Measurements from ENCODE around the gene ULBP1. TPM values are rescaled to one million over a fixed set of nuclear protein-coding genes. Genes with fewer than 3 reads are reported as not detected.
"Not testable (repeated sequence)": the region's sequence is repeated elsewhere in the genome, so short reads cannot be mapped to it uniquely, and the experiment has no call there.

The ULBP1 gene
- total RNA-seq, 2 donors from 2014 or later = 0.09 TPM; not detected in 1

GRCh38 chr6:149990661-149991471 is 27.1 kb downstream of the ULBP1 start:
- ATAC-seq (peak; percentile 7), DNase-seq (peak in 1 of 2 donors; percentile 19)
- intact Hi-C loops (cut with DNase I, micrococcal nuclease) = no loop called here

DNA sequence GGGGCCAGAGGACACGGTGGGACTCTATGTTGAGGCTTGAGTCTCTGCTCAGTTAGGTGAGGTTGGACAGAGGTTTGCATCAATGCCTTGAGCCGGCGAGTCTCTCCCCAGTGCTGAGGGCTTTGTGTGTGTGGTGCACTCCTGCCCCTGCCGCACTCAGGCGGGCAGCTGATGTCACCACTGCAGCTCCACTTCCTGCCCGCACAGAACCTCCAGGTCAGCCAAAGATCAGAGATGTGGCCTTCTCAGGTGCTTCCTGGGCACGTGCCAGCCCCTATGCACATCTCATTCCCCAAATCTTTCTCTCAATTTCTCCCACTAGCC is 27.7 kb downstream of the ULBP1 start:
- intact Hi-C loops (cut with DNase I, micrococcal nuclease); DNase-seq: not testable (repeated sequence)
- ATAC-seq = peak; percentile 31

DNA sequence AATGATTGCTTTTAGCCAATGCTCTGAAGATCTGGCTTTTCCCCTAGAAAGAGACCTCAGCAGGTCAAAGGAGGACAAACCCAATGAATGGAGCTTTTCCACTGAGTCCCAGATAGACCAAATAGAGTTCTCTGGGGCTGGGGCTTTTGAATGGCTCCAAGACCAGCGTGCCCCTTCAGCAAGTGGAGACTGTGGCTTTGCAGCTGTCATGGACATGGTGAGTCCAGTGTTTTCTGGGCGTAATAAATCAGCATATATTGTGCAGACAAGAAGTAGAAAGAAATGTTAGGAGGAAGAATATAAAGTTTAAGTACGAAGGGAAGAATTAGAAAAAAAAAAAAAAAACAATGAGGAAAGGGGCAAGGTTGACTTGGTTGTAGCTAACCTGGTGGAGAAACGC is 28.1 kb downstream of the ULBP1 start:
- intact Hi-C loops (cut with DNase I, micrococcal nuclease) = no loop called here
- ATAC-seq (no peak), DNase-seq (no peak)

- intact Hi-C loops (cut with DNase I, micrococcal nuclease) = no loop called here
- DNase-seq = no peak
- ATAC-seq = no peak
Observed at GRCh38 chr6:149995235-149995750, 31.6 kb downstream of the ULBP1 start.

DNA sequence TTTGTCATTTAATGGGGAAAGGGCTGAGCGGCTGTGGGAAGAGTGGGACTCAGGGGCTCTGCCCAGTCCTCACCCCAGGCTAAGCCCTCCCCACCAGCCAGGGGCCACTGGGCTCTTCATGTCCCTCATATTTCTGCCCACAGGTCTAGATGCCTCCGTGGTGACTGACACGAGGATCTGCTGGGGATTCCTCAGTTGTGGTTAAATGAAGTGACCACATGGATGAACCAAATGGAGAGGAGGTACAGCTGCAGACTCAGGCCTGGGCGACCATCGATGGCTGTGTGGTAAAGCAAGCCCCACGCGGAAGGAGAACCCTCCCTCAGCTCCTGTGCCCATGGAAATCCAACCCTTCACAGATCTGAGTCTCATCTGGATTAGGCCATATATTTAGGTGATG is 32.2 kb downstream of the ULBP1 start:
- DNase-seq (no peak), ATAC-seq (no peak)
- intact Hi-C loops (cut with DNase I, micrococcal nuclease) = no loop called here

- ATAC-seq = no peak
- no peak for DNase-seq
- intact Hi-C loops (cut with DNase I, micrococcal nuclease) = loop anchor here in 1 of 2 donors (10.0 kb wide), 1 partner anchor 65 kb away; no protein-coding TSS in a partner anchor
Observed at GRCh38 chr6:149999636-150000035, 35.9 kb downstream of the ULBP1 start.

DNA sequence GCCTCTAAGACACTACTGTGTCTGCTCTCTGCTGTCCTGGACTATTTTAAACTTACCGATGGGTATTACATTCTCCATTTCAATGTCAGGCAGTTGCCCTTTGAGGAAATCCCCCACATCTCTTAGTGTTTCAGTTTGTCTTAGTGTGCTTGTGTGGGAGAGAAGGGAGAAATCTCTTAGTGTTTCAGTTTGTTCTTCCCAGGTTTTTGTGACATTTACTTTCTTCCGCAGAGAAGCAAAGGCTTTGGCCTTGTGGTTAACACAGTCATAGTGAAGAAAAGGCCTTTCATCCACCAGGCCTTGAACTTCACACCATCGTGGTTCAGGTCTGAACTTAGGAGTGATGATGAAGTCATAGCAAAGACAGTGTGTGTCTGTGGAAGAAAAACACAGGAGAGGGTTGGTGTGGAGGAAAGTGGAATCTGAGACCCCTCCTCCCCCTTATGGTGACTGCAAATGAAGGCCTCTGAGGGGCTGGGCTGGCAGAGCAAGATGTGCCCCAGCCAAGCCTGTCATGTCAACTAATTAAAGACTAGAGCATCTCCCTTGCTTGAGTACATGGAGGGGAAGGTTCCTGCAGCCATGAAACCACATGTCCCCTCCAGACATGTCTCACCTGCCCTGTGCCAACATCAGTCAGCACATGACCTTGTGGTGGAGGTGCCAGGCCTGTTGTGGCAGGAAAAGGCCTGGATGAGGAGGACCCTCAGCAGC is 37.7 kb downstream of the ULBP1 start:
- DNase-seq = no peak
- intact Hi-C loops (cut with DNase I, micrococcal nuclease) = loop anchor here in 1 of 2 donors (10.0 kb wide), 1 partner anchor 67 kb away; no protein-coding TSS in a partner anchor
- ATAC-seq = no peak

DNA sequence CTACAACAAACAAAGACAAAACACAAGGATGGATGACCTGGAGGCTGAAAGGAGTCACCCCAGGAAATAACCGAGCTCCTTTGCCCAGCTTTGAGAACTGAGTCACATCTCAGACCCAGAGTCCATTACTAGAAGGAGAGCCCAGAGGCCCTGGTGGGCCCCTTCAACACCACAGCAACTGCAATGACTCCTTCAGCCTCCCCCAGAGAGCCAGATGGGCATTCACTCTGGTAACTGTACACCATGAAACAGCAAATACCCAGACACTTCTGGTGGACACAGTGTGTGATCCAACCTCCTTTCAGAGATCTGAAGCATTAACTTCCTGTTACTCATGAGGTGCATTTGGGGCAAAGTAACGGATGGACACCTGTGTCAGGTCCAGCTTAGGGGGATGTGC is 39.0 kb downstream of the ULBP1 start:
- ATAC-seq = no peak
- no peak for DNase-seq
- intact Hi-C loops (cut with DNase I, micrococcal nuclease) = loop anchor here in 1 of 2 donors (10.0 kb wide), 1 partner anchor 68 kb away; no protein-coding TSS in a partner anchor

GRCh38 chr6:150003599-150003998 is 39.9 kb downstream of the ULBP1 start:
- ATAC-seq, DNase-seq: not testable (repeated sequence)
- intact Hi-C loops (cut with DNase I, micrococcal nuclease) = loop anchor here in 1 of 2 donors (10.0 kb wide), 1 partner anchor 69 kb away; no protein-coding TSS in a partner anchor

DNA sequence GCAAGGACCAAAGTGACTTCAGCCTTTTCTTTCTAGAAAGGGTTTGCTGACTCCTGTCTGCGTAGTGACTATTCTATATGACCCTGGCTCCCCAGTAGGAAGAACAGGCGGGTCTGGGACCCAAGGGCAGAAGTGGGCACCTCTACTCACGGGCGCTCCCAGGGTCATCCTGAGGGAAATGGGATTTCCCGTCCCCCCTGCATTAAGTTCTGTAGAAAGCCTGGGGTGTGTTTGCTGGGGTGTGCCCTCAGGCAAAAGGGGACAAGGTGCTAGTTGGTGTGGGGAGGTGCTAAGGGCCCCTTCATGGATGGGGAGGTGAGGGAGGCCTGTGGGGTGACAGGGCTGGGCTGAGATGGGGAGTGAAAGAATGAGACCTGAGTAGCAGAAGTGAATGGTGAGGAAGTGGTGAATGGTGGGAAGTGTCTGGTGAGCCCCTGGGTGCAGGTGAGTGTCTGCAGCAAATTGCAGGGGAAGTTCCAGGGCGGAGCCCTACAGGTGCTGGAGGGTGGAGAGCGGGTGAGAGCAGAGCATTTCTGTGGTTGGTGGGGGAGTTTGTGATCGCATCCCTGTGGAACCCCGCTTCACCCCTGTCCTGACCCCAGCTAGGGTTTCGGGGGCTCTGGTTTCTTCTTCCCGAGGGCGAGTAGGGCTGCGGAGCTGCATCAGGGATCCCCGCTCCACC is 40.5 kb downstream of the ULBP1 start:
- DNase-seq = no peak
- ATAC-seq = peak; percentile 14
- intact Hi-C loops (cut with DNase I, micrococcal nuclease) = loop anchor here in 1 of 2 donors (10.0 kb wide), 1 partner anchor 69 kb away; no protein-coding TSS in a partner anchor

GRCh38 chr6:150004783-150005717 is 41.3 kb downstream of the ULBP1 start:
- peak; percentile 91 to 95 for DNase-seq
- intact Hi-C loops (cut with DNase I, micrococcal nuclease) = loop anchor here in 1 of 2 donors (10.0 kb wide), 1 partner anchor 70 kb away; no protein-coding TSS in a partner anchor
- ATAC-seq = peak; percentile 98

DNA sequence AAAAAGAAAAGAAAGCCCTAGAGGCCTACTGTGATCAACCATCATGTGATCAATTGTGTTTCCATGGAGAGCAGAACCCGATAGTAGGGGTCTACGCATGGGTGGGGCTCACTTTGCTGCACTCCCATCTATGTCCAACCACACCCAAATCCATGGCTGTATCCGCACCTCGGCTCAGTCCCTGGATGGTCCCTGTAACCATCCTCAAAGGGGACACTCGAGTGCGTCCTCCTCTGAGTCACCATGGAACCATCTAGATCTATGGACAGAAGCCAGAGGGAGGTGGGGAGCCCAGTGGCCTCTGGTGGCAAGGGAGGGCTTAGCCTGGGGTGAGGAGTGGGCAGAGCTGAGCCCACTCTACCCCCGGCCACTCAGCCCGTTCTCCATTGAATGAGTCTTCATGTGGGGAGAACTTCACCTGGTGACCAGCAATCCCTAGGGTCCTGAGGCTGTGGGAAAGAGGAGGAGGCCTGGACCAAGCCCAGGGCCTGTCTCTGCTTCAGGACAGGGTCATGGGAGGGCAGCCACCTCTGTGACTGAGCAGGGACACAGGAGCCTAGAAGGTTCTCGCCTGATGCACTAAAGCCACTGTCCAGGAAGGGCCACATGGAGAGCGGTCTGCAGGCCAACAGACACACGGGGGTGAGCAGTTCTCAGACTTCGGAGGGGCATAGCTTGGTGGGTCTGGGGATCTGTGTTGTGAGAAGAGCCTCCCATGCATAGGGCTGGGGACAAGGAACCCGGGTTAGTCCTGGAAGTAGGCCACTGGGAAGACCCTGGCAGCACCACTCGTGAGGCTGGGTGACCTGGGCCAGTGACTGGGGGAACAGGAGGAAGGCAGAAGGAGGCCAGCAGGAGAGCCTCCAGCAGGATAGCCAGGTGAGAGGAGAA is 42.3 kb downstream of the ULBP1 start:
- no peak for DNase-seq
- no peak for ATAC-seq
- intact Hi-C loops (cut with DNase I, micrococcal nuclease) = loop anchor here in 1 of 2 donors (10.0 kb wide), 1 partner anchor 71 kb away; no protein-coding TSS in a partner anchor

- no peak for DNase-seq
- ATAC-seq = no peak
- intact Hi-C loops (cut with DNase I, micrococcal nuclease) = loop anchor here in 1 of 2 donors (10.0 kb wide), 1 partner anchor 72 kb away; no protein-coding TSS in a partner anchor
Observed at GRCh38 chr6:150006961-150007464, 43.3 kb downstream of the ULBP1 start.

DNA sequence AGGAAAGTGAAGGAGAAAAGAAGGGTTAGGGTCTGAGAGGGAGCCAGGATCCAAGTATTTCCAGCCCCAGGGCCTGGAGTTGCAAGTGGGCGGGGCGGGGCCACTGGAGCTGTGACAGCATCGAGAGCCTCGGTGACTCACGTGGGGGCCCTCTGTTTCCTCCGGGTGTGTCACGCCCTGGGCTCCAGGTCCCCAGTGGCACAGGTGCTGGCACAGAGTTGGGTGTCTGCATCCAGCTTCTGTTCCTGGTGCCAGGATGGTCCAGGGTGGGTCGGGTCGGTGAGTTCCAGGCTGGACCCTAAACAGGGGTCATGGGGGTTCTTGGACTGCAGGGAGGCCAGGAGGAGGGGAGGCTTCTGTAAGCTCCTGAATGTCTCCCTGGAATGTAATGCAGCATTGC is 44.8 kb downstream of the ULBP1 start:
- intact Hi-C loops (cut with DNase I, micrococcal nuclease) = loop anchor here in 1 of 2 donors (10.0 kb wide), 1 partner anchor 74 kb away; no protein-coding TSS in a partner anchor
- ATAC-seq = no peak
- DNase-seq = no peak

DNA sequence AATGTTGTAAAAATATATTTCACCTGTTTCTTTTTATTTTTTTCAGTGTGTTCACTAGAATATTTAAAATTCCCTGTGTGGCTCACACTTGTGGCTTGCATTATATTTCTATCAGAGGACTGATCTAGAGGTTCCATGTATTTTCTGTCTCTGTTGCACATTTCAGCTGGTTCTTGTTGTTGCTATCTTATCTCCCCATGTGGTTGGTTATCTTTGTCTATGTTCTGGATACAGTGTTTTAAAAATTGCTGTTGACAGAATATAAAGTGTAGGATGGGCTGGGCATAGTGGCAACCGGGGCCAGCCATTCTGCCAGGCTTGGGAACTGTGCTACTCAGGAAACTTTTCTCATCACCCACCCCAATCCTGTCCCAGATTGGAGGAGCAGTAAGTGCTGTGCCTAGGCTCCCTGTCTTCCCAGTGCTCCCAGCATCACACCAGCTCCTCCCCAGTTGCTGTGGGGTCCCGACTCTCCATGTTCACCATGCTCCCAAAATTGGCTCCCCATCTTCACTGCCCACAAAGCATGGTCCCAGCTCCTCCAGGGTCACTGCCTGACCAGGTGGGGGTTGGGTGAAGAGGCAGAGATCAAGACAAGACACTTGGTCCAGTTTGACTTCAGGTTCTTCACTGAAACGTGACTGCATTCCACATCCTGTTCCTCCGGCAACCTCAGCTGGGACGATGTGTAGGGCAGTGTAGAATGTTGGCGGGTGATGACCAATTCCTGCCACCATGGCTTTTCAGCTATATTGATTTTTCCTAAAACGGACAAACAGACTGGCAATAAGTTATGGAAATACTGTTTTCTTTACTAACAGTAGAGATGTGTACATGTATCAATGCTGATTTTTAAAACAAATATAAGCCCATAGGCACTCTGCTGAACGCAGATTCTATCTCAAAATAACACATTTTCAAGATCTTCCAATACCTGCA is 49.4 kb downstream of the ULBP1 start:
- ATAC-seq; DNase-seq; intact Hi-C loops (cut with DNase I, micrococcal nuclease): not testable (repeated sequence)

All from left colon (tissue), 2 donors.